Skin of body (tissue), 2 donors: ENCODE measurements around the gene FBXW7. TPM values are rescaled to one million over a fixed set of nuclear protein-coding genes. Genes with fewer than 3 reads are reported as not detected.

Experiments
- DNase-seq: peaks from one replicate; lab custom pipeline; 2025; lab: John Stamatoyannopoulos, UW
- total RNA-seq: library from RNA; depleted of rRNA; stranded (reverse); fragments of >200 nt; gene quantifications from one replicate; pipeline ENCODE4 v1.2.3, GENCODE V29; 2014

FBXW7 gene, protein sequence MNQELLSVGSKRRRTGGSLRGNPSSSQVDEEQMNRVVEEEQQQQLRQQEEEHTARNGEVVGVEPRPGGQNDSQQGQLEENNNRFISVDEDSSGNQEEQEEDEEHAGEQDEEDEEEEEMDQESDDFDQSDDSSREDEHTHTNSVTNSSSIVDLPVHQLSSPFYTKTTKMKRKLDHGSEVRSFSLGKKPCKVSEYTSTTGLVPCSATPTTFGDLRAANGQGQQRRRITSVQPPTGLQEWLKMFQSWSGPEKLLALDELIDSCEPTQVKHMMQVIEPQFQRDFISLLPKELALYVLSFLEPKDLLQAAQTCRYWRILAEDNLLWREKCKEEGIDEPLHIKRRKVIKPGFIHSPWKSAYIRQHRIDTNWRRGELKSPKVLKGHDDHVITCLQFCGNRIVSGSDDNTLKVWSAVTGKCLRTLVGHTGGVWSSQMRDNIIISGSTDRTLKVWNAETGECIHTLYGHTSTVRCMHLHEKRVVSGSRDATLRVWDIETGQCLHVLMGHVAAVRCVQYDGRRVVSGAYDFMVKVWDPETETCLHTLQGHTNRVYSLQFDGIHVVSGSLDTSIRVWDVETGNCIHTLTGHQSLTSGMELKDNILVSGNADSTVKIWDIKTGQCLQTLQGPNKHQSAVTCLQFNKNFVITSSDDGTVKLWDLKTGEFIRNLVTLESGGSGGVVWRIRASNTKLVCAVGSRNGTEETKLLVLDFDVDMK
- 76.8 TPM for total RNA-seq

DNA sequence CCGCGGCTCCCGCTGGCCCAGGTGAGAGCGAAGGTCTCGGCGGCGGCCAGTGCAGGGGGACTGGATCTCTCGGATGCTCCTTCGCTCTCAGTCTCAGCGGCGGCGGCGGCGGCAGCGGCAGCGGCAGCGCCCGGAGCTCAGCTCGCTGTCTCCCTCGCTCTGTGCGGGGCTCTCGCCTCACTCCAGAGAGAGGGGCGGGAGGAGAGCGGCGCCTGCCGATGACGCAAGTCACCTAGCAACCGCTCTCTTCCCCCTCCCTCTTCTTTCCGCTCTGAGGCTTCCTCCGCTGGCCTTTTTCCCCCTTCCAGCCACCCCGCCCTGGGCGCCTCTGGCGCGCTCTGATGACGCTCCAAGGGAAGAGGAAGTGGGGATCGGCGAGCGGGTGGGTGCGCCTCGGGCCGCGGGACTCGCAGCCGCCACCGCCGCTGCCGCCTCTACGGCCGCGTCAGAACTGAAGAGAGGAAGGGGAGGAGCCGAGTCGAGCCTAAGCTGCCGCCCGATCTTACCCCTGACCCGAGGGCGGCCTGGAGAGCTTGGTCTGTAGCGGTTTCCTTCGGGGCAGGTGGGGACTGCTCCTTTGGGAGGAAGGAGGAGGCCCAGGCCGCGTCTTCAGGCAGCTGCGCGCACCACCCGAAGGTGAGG lies at the start of gene FBXW7:
Gene FBXW7 (minus strand): TSS at position 190 of the 642 bp plus-strand sequence. CDS start 124,289 bp downstream, outside the sequence.
- peak; percentile 99 for DNase-seq

DNA sequence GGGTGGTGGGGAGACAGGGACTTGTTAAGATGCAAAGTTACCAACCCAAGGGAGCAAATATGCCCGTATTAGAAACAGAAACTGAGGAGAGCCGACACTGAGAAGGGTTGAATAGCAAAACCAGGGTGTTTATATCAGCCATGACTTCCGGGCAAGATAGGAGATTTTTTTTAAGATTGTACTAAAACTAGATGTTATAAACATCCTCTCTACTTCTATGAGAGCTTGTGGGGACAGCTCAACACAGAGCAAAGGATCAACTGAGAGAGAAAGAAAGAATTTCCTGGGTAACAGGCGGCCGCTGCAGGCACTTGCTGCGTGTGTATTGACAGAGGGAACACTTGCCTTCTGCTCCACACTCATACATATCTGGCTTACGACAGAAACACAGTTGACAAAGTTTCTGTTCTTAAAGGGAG lies 49.1 kb upstream of the FBXW7 start:
- no peak for DNase-seq

- no peak for DNase-seq
These were observed 45.8 kb upstream of the FBXW7 start for GRCh38 chr4:152581536-152582160.

GRCh38 chr4:152579916-152580315 lies 44.0 kb upstream of the FBXW7 start:
- DNase-seq, result no peak

GRCh38 chr4:152579107-152579764 lies 43.3 kb upstream of the FBXW7 start:
- no peak for DNase-seq

- no peak for DNase-seq
These were observed 42.8 kb upstream of the FBXW7 start for GRCh38 chr4:152578670-152579069.

DNA sequence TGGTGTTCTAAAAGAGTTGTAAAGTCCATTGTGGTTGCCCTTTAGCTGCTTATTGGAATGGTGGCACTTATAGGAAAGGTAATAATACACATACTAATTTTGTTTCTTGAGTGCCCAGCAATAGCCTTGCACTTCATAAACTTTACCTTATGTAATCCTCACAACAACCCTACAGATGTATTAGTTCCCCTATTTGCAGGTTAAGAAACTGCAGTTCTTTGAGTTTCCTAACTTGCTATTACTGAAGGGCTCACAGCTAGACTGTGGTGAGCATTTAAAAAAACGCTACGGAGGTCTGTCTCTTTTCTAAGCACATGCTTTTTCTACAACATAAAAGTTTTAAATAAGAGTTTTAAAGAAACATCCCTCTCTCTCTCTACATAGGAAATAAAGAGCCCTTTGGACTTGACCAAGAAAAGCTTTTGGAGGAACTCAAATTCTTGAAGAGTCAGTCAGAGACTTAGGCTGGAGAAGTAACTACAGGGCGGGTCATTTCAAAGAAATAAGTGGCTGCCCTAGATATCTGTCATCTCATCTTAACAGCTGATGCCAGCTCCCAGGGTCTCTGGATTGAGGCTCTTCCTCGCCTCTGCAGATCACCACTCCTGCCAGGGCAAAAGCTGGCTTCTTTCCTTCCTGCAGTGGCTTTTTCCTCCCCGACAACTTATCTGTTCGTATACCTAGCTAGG lies 42.0 kb upstream of the FBXW7 start:
- DNase-seq, result no peak

- no peak for DNase-seq
These were observed 39.6 kb upstream of the FBXW7 start for GRCh38 chr4:152575533-152575932.

GRCh38 chr4:152573861-152574260 lies 38.0 kb upstream of the FBXW7 start:
- no peak for DNase-seq

- DNase-seq, result no peak
These were observed 36.7 kb upstream of the FBXW7 start for GRCh38 chr4:152572417-152573086.

DNA sequence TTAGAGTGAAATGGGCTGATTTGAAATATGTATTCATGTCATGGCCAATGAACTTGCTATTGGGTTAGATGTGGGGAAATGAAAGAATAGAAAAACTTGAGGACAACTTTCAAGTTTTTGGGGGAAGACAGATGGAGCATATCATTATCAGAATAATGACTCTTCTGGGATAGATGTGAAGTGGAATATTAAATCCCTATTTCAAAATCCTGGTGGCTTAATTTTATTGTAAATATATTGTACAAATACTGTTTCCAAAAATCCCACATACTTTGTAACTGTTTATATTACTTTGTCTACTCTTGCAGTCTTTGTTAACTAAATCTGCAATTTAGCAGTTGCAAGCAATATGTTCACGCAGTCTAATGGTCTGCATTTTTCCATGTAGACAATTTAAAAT lies 35.9 kb upstream of the FBXW7 start:
- no peak for DNase-seq

GRCh38 chr4:152571296-152571695 lies 35.4 kb upstream of the FBXW7 start:
- DNase-seq, result no peak

DNA sequence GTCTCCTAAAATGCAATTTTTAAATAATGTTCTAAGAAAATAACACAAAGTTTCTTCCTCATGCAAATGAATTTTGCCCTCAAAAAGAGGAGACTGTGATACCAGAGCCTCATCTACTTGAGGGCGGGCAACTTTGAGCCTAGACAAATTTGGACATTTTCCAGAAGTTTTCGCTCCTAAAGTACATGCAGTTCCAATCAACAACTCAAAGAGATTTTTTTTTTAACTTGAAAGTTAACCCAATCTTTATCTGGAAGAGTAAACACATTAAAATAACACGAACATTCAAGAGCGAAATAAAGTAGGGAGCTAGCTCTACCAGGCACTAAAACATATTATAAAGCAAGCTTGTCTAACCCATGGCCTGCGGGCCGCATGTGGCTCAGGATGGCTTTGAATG lies 29.4 kb upstream of the FBXW7 start:
- no peak for DNase-seq

- no peak for DNase-seq
These were observed 28.4 kb upstream of the FBXW7 start for GRCh38 chr4:152564336-152564735.

DNA sequence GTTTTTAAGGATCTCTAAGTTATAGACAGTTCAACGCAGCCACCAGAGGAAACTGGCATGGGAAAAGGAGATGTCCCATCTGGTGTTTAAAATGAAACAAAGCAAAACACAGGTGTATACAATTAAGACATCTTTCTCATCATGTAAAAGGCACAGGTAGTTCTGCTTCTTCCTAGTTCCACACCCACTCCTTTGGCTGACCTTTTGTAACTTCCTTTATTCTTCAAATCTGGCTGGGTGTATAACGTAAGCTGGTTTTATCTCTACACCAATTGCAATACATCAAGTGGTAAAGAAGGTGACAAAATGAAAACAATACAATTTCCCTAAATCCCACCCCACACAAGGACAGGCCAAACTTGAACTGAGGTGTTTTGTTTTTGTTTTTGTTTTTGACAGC lies 27.3 kb upstream of the FBXW7 start:
- no peak for DNase-seq

DNA sequence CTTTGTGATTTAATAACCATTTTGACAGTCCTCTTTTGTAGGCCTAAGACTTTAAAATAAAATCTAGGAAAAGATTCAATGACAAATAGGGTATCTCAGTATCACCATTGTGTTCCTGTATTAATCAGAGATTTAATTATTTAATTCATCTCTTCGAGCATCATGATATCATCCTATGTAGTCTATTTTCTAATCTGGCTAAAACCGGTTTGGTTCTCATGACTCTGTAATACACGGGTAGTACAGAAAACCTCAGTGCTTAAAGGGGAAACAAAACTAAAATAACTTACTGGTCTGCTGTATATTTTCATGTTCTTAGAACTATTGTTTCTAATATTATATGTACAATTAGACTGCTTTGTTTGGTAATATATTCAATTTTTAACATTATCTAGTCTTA lies 23.7 kb upstream of the FBXW7 start:
- no peak for DNase-seq

- no peak for DNase-seq
These were observed 22.5 kb upstream of the FBXW7 start for GRCh38 chr4:152558396-152558795.

GRCh38 chr4:152556834-152557233 lies 20.9 kb upstream of the FBXW7 start:
- DNase-seq, result no peak

DNA sequence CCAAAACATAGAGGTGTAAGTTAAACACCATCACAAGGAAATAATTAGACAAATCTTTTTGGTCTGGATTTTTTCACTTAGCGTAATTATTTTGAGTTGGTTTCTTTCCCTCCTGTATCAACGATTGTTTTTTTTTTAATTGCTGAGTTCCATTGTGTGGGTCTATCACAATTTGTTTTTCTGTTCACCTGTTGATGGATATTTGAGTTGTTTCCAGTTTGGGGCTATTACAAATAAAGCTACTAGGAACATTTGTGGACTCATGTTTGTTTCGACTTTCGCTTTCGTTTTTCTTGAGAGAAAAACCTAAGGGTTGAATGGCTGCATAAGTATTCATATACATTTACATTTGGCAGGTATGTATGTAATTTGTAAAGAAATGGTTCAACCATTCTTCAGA lies 20.4 kb upstream of the FBXW7 start:
- DNase-seq, result no peak

DNA sequence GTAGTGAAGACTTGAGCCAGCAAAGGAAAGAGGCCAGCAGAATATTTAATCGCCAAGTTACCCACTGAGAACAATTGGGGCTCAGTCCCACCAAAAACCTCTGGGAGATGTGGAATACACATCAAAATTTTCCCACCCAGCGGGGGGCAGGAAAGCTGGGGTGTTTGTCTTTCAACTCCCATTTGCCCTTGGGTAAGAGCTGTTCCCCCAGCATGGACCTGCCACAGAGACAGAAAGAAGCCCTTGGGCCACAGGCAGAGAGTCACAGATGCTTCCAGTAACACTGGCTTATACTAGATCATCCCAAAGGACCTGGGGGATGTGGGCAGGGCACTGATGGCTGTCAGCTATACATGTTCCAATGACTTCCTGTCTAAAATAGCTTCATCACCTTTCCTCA lies 18.9 kb upstream of the FBXW7 start:
- no peak for DNase-seq
